Right atrium auricular region (tissue), 2 donors: Measurements from ENCODE around the gene CDS2. TPM values are rescaled to one million over a fixed set of nuclear protein-coding genes. Genes with fewer than 3 reads are reported as not detected.

Experiments used
- DNase-seq: peaks from one replicate; pipeline ENCODE4 v3.0.0-alpha.2; 2019; ENCODE audit warnings: low spot score
- H3K27ac ChIP-seq, 2 donors: fragments of 200-600 bp; sonication (generic); 1 replicate in 1 of 2; 2 replicates in 1 of 2; pipeline ENCODE4 v1.5.1; 2016 to 2019
- H3K27me3 ChIP-seq, 2 donors: fragments of 200-600 bp; sonication (generic); one replicate each; pipeline versions ENCODE4 v1.5.1 to v1.6.0; 2017 to 2019
- H3K36me3 ChIP-seq: fragments of 200-600 bp; sonication (generic); one replicate; pipeline ENCODE4 v1.5.1; 2016
- H3K4me1 ChIP-seq, 2 donors: fragments of 200-600 bp; sonication (generic); one replicate each; pipeline versions ENCODE4 v1.5.1 to v1.6.0; 2017 to 2019
- H3K4me3 ChIP-seq, 2 donors: fragments of 200-600 bp; sonication (generic); 1 replicate in 1 of 2; 2 replicates in 1 of 2; pipeline ENCODE4 v1.5.1; 2017 to 2019; ENCODE audit warnings: mild to moderate bottlenecking in 1 of 2, moderate library complexity in 1 of 2
- H3K9me3 ChIP-seq, 2 donors: fragments of 200-600 bp; sonication (generic); one replicate each; pipeline ENCODE4 v1.5.1; 2019
- CTCF ChIP-seq, 2 donors: fragments of 200-600 bp; sonication (generic); IDR thresholded peaks; one replicate each; pipeline ENCODE4 v1.5.1; 2019; ENCODE audit warnings: antibody characterized with exemption in 2 of 2
- total RNA-seq, 2 donors: library from RNA; depleted of rRNA; stranded (reverse); fragments of >200 nt; gene quantifications; one replicate each; pipeline ENCODE4 v1.1.0, GENCODE V29; 2016

Gene CDS2
- total RNA-seq, 2 donors from 2014 or later, result 45.5 to 60.8 TPM

- H3K4me1 ChIP-seq, result peaks cover 0 to 33% of the 10 kb centered on the region in 2 donors
- H3K36me3 ChIP-seq, result peaks cover 67% of the 10 kb centered on the region
- no peak overlapping the region for H3K27ac ChIP-seq
- H3K4me3 ChIP-seq, result no peak overlapping the region
- no peaks in the 10 kb centered on the region for H3K9me3 ChIP-seq
- no peak for DNase-seq
- TF ChIP-seq CTCF (IDR thresholded peaks at IDR 0.05), result no peak
- H3K27me3 ChIP-seq, result no peaks in the 10 kb centered on the region
Measured at GRCh38 chr20:5183731-5184474, 57.1 kb downstream of the CDS2 start.

GRCh38 chr20:5184684-5185083, 57.9 kb downstream of the CDS2 start:
- Histone ChIP-seq H3K27me3 (no peaks in the 10 kb centered on the region), H3K9me3 (no peaks in the 10 kb centered on the region), H3K27ac (no peak overlapping the region), H3K4me3 (no peak overlapping the region), H3K4me1 (peaks cover 0 to 33% of the 10 kb centered on the region in 2 donors), H3K36me3 (peaks cover 68% of the 10 kb centered on the region)
- no peak for DNase-seq
- TF ChIP-seq CTCF (IDR thresholded peaks at IDR 0.05), result no peak

- Histone ChIP-seq H3K36me3 (peaks cover 87% of the 10 kb centered on the region), H3K4me3 (no peak overlapping the region), H3K4me1 (peaks cover 0 to 17% of the 10 kb centered on the region in 2 donors), H3K9me3 (no peaks in the 10 kb centered on the region), H3K27me3 (no peaks in the 10 kb centered on the region), H3K27ac (no peak overlapping the region)
- no peak for TF ChIP-seq CTCF (IDR thresholded peaks at IDR 0.05)
- no peak for DNase-seq
Measured at GRCh38 chr20:5187122-5187521, 60.3 kb downstream of the CDS2 start.

- H3K27ac ChIP-seq, result no peak overlapping the region
- no peaks in the 10 kb centered on the region for H3K9me3 ChIP-seq
- peaks cover 76% of the 10 kb centered on the region for H3K36me3 ChIP-seq
- H3K4me3 ChIP-seq, result no peak overlapping the region
- H3K4me1 ChIP-seq, result peaks cover 0 to 13% of the 10 kb centered on the region in 2 donors
- no peaks in the 10 kb centered on the region for H3K27me3 ChIP-seq
- no peak for TF ChIP-seq CTCF (IDR thresholded peaks at IDR 0.05)
- no peak for DNase-seq
Measured at GRCh38 chr20:5188736-5189135, 61.9 kb downstream of the CDS2 start.

GRCh38 chr20:5189917-5190316, 63.1 kb downstream of the CDS2 start:
- no peak overlapping the region for H3K27ac ChIP-seq
- peaks cover 0 to 13% of the 10 kb centered on the region in 2 donors for H3K4me1 ChIP-seq
- H3K36me3 ChIP-seq, result peaks cover 64% of the 10 kb centered on the region
- H3K4me3 ChIP-seq, result no peak overlapping the region
- no peak for DNase-seq
- TF ChIP-seq CTCF (IDR thresholded peaks at IDR 0.05), result no peak
- H3K9me3 ChIP-seq, result no peaks in the 10 kb centered on the region
- H3K27me3 ChIP-seq, result no peaks in the 10 kb centered on the region

GRCh38 chr20:5190444-5190843, 63.6 kb downstream of the CDS2 start:
- Histone ChIP-seq H3K27ac (no peak overlapping the region), H3K9me3 (no peaks in the 10 kb centered on the region), H3K4me1 (peaks cover 0 to 17% of the 10 kb centered on the region in 2 donors), H3K36me3 (peaks cover 66% of the 10 kb centered on the region), H3K4me3 (no peak overlapping the region), H3K27me3 (no peaks in the 10 kb centered on the region)
- DNase-seq, result no peak
- no peak for TF ChIP-seq CTCF (IDR thresholded peaks at IDR 0.05)
